RWPE1 (cell line): Measurements from ENCODE around the gene HAUS3.
"Not testable (repeated sequence)": the region's sequence is repeated elsewhere in the genome, so short reads cannot be mapped to it uniquely, and the experiment has no call there.

Experiments used
- CTCF ChIA-PET: fragments of 350-600 bp; sonication (Branson Sonifier 250); formaldehyde crosslinking; extraction: SDS; loops from one replicate; lab custom pipeline; 2021; lab: Yijun Ruan, JAX
- POLR2A ChIA-PET: fragments of 400-600 bp; formaldehyde crosslinking; extraction: SDS; loops from one replicate; lab custom pipeline; 2020; ENCODE audit warnings: antibody characterized with exemption; ENCODE audit not compliant: low non-redundant PET; lab: Yijun Ruan, JAX
- DNase-seq: peaks from one replicate; pipeline ENCODE4 v3.0.0; 2012; ENCODE audit warnings: low spot score
- H3K27ac ChIP-seq: fragments of 450-650 bp; 2 replicates; pipeline ENCODE4 v1.5.1; 2017
- TF ChIP-seq, protein P1 (sequence below): fragments of 450-650 bp; conservative IDR thresholded peaks from 2 replicates; pipeline ENCODE4 v1.5.1; 2017; ENCODE audit warnings: low read depth, mild to moderate bottlenecking

The HAUS3 gene

DNA sequence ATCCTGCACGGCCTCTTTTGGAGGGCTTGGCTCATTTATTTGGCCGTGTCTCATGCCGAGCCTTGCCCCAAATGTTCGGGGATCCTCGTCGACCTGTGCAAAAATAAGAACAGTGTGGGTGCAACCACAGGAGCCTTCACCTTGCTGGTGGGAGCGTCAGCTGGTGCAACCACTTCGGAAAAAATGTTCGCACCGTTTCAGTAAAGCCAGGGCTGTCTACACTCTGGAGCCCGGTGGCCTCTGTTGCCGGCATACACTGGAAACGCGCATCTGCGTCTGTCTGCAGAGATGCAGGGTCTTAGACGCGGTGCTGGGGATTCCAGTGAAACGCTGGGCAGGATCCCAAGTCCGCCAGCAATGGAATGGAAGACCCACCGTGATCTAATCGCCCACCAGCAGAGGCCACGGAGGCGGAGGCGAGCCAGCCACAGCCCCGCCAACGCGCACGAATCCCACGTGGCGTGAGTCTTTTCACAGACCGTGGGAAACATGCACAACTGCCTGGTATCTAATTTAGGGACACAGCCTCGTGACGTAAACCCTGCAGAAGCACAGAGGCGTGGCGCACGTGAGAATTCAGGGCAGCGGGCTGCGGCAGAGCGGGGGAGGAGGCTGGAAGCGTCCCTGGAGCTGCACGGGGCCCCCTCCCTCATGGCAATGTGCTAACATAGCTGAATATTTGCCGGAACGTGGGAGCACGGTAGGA, 33.8 kb upstream of the HAUS3 start:
- H3K27ac ChIP-seq: no peak overlapping the region
- TF ChIP-seq, protein P1, sequence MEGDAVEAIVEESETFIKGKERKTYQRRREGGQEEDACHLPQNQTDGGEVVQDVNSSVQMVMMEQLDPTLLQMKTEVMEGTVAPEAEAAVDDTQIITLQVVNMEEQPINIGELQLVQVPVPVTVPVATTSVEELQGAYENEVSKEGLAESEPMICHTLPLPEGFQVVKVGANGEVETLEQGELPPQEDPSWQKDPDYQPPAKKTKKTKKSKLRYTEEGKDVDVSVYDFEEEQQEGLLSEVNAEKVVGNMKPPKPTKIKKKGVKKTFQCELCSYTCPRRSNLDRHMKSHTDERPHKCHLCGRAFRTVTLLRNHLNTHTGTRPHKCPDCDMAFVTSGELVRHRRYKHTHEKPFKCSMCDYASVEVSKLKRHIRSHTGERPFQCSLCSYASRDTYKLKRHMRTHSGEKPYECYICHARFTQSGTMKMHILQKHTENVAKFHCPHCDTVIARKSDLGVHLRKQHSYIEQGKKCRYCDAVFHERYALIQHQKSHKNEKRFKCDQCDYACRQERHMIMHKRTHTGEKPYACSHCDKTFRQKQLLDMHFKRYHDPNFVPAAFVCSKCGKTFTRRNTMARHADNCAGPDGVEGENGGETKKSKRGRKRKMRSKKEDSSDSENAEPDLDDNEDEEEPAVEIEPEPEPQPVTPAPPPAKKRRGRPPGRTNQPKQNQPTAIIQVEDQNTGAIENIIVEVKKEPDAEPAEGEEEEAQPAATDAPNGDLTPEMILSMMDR: no peak
- CTCF ChIA-PET: no interaction called here
- POLR2A ChIA-PET: no interaction called here
- no peak for DNase-seq

DNA sequence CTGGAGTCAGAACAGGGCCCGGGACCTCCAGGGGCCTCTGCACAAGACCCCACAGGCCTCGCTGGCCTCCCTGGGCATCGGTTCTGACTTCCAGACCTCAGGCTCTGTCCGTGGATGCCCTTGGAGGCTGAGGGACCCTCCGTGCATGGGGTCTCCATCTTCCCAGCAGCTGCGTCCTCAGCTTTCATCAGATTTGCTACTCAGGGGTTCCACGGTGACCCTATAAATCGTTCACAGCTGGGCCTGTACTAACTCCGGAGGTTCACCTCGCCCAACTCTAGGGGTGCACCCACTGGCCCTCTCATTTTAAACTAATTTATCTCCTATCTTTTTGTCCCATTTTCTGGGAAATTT, 33.1 kb upstream of the HAUS3 start:
- DNase-seq, H3K27ac ChIP-seq, CTCF ChIA-PET, POLR2A ChIA-PET: not testable (repeated sequence)

DNA sequence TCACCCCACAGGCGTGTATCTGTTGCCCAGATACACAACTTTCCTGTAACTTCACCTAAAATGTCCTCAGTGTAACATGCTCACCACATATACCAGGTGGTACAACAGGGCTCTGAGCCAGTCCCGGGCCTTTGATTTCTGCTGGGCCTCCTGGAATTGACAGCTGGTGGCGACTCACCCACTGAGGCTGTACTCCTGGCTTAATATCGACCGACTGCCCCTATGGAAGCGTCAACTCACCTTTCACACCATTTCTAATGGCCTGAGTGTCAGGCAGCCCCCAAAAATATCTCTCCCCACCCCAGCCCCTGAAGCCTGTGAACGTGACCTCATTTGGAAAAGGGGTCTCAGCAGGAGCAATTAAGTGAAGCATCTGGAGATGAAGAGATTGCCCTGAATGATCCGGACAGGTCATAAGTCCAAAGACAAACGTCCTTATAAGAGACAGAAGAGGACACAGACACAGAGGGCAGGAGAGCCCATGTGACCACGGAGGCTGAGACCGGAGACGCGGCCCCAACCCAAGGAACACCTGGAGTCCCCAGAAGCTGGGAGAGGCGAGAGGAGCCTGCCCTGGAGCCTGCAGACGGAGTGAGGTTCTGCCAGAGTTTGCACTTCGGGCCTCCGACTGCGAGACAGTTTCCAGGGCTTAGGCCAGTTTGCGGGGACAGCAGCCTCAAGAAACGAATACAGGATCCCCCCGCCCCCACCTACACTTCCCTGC, 32.6 kb upstream of the HAUS3 start:
- ChIA-PET CTCF (no interaction called here), POLR2A (no interaction called here)
- TF ChIP-seq, protein P1: no peak
- no peak overlapping the region for H3K27ac ChIP-seq
- DNase-seq: no peak

GRCh38 chr4:2273657-2274319, 31.9 kb upstream of the HAUS3 start:
- no peak overlapping the region for H3K27ac ChIP-seq
- no peak for DNase-seq
- ChIA-PET POLR2A (no interaction called here), CTCF (no interaction called here)
- TF ChIP-seq, protein P1: no peak

DNA sequence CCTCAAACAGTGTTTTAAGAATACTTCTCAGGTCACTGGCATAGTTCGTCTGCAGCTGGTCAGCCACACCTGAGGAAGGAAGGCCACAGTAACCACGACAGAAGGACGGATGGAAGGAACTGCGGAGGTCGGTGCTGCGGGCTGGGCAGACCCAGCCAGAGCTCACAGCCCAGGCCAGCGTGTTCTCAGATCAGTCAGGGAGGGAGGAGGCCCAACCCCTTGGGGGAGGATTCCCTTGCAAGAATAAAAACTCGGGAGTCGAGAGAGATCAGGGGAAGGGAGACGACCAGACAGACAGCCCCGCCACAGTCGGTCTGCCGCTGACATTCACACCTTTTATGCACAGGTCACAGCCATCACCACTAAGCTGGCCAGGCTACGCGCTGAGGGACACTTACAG, 31.3 kb upstream of the HAUS3 start:
- H3K27ac ChIP-seq: no peak overlapping the region
- TF ChIP-seq, protein P1: no peak
- DNase-seq: no peak
- CTCF ChIA-PET: no interaction called here
- POLR2A ChIA-PET: no interaction called here

- POLR2A ChIA-PET: no interaction called here
- CTCF ChIA-PET: no interaction called here
- DNase-seq: no peak
Measured at GRCh38 chr4:2272828-2273120, 30.9 kb upstream of the HAUS3 start.

More at GRCh38 chr4:2272828-2273120, 30.9 kb upstream of the HAUS3 start:
- no peak overlapping the region for H3K27ac ChIP-seq
- TF ChIP-seq, protein P1: no peak
